DMS 273 (cell line): ENCODE results near the gene TM4SF18.

Experiments
- DNase-seq: peaks from one replicate; lab custom pipeline; 2025; ENCODE audit not compliant: unreplicated experiment; lab: John Stamatoyannopoulos, UW

TM4SF18 gene

DNA sequence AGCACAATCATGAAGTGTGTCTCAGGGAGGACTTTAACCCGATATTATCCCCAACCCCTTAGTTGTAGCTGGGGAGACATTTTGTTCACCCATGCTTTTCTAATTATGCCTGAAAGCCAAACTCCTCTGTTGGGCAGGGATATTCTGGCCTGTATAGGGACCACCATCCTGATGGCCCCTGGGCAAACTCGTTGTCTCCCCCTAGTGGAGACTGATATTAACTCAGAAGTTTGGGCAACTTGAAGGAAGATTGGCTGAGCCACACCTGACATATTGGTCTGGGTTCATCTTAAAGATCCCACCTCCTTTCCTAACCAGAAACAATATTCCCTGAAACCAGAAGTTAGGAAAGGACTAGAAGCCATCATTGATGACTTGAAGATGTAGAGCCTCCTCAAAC lies 42.3 kb downstream of the TM4SF18 start:
- DNase-seq: peak; percentile 61

DNA sequence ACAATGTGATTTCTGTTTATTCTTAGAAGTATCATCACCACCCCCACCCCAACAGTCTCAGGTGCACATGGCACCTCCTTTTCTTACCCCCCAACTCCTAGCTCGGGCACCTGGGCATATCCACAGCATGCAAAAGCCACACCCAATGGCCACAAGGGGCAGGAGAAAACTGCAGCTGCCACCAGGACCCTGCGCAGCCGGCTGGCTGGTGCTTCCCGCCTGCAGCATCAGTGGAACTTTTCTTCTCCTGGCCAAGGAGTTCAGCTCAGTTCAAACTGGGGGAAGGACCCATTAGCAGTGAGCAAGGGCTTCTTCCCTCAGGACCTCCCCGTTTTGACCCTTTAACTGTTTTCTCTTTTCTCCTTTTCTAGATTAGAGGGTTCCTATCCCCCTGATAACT lies 44.8 kb downstream of the TM4SF18 start:
- DNase-seq: no peak

DNA sequence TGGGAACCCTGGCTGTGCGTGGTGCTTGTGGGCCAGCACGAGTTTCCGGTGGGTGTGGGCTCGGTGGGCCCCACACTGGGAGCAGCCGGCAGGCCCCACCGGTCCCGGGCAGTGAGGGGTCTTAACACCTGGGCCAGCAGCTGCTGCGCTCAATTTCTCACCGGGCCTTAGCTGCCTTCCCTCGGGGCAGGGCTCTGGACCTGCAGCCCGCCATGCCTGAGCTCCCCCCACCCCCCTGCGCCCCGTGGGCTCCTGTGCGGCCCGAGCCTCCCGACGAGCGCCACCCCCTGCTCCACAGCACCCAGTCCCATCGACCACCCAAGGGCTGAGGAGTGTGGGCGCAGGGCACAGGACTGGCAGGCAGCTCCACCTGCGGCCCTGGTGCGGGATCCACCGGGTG lies 49.4 kb downstream of the TM4SF18 start:
- DNase-seq: no peak

DNA sequence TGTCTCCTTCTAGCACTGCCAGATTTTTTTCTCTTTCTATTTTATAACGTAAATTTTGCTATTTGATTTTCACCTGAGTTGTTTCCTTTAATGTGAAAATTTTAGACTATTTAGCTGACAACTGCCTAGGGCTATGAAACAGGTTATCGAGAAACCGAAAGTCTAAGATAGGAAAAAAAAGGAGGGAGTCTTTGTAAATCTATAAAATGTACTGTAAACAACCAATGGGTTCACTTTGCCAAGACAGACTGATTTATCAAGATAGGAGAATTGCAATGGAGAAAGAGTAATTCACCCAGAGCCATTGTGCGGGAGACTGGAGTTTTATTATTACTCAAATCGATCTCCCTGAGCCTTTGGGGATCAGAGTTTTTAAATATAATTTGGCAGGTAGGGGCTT lies 50.0 kb downstream of the TM4SF18 start:
- no peak for DNase-seq

DNA sequence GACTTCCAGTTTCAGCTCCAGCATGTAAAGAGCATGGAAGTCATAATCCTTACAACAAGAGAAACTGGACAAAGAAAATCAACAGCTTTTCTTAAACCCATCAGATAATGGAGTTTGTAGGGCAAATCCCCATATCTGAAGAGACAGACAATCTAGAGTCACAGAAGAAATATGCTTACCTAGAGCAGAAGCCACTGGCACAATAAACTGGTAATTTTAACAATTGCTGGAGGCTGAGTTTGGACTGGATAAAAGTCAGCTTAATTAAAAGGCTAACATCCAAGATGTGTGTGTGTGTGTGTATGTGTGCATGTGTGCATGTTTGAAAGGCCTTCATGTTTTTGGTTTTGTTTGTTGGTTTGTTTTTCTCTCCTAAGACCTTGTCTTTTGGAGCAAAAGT lies 50.6 kb downstream of the TM4SF18 start:
- no peak for DNase-seq

DNA sequence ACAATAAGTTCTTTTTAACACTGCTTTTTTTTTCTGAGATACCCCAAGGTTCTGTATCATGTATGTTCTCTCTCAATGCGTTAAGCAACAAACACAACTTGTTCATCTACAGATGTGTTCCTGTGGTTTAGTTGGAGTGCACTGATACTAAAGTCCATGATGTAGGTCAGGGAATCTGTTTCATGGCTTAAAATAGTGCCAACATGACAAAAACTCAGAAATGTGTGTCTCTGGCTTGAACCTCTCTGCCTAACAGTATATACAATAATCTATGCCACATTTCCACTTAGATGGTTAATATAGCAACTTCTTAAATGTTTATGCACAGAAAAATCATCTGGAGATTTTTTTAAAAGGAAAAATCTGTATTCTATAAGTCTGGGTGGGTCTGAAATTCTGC lies 51.1 kb downstream of the TM4SF18 start:
- DNase-seq: no peak

DNA sequence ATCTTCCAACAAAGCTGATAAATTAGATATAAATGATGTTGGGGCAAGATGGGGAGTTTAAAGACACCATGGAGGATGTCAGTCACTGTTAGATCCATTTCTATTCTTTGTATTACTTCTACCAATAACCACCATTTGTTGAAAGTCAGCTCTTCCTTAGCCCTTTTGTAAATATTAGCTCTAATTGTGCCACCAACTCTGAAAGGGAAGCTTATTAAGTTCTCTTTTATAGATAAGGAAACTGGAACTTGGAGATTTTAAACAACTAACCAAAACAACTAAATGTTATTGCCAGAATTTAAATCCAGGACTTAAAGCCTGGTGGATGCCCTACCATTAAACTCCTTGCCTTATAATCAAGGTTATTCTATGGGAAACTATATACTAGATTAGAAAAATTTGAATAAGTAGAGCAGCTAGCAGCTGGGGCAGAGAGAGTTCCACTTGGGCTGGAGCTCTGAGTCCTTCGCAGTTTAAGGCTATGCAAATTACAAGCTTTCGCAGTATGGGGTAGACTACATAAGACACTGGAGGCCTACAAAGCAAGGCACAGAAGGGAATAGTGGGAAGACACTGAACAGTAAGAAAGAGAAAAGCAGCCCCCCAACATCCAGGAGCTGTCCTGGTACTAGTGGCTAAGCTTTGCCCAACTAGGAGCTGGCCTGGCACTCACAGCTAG lies 52.6 kb downstream of the TM4SF18 start:
- no peak for DNase-seq

DNA sequence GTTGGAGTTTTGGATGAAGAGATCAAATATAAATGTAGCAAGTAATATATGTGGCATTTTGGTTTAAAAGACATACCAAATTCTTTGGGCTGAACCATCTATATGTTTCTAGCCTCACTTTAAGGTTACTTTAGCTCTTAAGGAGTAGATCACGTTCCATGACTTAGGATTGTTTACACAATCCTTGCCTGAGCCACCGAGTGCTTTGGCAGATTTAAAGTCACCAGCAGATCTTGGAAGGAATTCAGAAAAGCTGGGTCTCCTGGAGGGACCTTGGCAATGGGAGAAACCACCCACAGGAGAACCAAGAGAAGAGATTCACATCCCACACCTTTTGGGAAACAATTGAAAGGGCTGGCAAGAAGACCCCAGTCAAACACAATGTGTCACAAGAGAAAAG lies 54.5 kb downstream of the TM4SF18 start:
- no peak for DNase-seq

DNA sequence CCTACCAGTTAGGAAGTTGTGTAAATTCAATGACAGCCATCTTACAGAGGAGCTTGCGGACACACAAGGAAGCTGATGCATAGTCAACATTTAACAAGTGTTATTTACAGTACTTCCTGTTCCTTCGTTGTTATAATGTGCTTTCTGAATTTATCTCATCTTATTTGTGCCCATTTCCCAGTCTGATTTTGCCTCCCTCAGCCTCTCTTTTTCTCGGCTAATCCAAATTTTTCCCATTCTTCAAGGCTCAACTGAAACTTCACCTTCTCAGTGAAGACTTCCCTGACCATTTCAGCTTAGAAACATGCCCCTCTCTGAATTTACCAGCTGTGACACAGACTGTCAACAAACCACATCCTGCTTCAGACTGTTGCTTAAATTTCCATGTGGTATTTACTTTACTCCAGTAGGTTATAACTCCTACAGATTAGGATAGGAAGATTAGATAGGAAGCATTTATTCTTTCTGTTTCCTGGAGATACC lies 56.1 kb downstream of the TM4SF18 start:
- no peak for DNase-seq

DNA sequence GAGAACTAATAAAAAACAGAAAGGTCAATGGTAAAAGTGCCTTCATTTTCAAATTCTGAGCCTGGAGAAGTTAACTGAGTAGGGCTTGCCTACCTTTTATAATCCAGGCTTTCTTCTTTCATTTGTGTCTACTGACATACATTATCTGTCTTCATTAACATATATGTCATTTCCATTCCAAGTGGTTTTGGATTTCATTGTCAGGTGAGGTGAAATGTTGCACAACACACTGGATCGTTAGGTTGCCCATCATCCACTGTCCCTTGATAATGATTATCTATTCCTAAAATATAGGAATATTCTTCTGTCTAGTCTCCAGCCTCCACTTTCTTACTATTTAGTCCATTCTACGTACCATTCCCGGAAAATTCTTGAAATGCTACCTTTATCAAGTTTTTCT lies 56.8 kb downstream of the TM4SF18 start:
- DNase-seq: no peak

DNA sequence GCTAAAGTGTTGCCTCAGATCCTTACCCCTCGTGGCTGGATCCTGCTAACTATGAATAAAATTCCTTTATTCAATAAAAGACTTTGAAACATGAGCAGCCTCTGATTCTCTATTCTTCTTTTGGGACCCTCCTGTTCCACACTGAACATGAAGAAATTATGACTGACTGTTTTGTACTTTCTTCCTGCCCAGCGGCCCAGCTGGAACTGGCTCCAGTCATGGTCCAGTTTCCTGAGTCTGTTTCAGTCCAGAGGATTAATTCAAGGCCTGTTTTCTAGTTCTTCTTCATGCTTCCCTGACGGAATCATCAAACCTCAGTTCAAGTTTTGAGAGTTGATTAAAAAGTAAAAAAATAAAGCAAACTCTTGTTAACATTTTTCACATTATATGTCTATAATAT lies 59.2 kb downstream of the TM4SF18 start:
- DNase-seq: no peak

DNA sequence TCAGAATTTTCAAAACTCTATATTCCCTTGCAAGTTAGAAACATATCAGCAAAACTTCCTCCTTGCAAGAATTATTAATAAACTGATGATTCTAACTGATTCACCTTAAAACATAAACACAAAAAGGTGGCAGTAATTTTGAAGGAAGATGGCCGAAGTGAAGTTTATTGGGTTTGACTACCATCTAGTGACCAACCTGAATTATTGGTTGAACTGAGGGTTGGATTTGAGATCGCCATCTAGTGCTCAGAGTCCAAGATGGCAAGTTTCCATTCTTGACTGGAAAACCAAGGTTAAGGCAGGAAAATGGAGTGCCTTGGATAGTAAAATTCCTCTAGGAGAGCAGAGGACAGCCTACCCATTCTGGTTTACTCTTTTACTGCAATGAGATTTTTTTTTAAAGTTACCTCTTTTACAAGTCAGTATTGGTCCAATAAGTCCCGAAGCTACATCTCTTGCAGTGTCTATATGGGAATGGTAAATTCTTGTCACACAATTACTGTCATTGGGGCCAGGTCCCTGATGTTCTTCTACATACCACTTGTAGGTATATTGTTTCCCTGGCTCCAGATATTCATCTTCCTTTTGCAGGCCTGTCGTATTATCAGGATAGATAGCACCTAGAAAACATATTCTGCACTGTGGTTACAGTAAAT lies 60.2 kb downstream of the TM4SF18 start:
- DNase-seq: peak; percentile 93

DNA sequence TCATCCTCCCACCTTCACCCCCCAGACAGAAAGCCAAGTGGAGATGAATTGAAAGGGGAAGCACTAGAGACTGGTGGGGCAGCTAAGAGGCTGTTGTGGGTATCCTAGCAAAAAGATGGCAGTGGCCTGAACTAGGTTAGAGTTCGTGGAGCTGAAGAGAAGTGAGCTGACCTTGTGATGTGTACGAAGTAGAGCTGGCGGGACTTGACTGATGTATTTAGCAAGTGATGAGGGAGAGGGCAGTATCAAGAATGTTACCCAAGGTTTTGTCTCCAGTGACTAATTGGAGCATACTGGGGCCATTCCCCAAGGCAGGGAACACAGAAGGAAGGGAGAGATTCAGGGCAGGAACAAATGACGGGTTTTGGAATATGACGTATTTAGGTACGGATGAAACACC lies 61.8 kb downstream of the TM4SF18 start:
- DNase-seq: no peak

DNA sequence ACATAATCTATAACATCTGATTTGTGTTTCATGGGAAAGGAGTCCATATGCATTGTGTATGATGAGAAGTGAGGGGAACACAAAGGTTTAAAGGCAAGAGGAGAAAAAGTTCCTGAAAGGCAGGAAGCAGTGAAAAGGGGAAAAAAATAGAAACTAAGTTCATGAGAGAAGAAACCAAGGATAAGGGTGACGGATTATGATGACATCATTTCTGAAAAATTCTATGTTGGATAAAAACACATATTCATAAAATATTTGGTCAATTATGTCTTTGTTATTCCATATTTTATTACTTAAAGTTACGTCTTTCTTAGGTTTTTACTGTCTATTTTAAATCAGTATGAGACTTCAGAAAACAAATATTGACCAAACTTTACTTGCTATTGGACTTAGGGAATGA lies 63.3 kb downstream of the TM4SF18 start:
- no peak for DNase-seq

DNA sequence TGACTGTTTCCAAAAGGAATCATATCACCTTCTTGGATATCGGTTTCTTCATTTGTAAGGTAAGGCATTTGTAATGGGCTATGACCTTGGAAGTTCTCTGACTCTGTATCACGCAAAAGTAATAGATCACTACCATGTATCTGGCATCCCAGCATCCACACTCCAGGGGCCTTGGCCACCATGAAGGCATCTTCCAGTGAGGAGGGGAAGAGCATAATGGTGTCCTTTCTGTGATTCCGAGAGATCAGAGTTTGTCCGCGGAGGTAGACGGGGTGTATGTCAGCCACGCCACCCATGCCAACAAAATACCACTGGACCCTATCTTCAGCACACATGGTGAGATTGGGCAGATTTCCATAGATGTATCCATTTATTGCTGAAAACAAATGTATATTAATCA lies 63.7 kb downstream of the TM4SF18 start:
- no peak for DNase-seq
